ENCODE measurements around the gene MCC.
"Not testable (repeated sequence)": the region's sequence is repeated elsewhere in the genome, so short reads cannot be mapped to it uniquely, and the experiment has no call there.

MCC gene

GRCh38 chr5:113082547-113082905 is 405.7 kb downstream of the MCC start:
- DNase-seq (ENCODE audit: low read depth) = no peak
- no peak for TF ChIP-seq CTCF (IDR thresholded peaks at IDR 0.05; ENCODE audit: low read depth, low read length, missing control alignments)
- no peak overlapping the region for H3K4me3 ChIP-seq (ENCODE audit: low read depth, low read length)

DNA sequence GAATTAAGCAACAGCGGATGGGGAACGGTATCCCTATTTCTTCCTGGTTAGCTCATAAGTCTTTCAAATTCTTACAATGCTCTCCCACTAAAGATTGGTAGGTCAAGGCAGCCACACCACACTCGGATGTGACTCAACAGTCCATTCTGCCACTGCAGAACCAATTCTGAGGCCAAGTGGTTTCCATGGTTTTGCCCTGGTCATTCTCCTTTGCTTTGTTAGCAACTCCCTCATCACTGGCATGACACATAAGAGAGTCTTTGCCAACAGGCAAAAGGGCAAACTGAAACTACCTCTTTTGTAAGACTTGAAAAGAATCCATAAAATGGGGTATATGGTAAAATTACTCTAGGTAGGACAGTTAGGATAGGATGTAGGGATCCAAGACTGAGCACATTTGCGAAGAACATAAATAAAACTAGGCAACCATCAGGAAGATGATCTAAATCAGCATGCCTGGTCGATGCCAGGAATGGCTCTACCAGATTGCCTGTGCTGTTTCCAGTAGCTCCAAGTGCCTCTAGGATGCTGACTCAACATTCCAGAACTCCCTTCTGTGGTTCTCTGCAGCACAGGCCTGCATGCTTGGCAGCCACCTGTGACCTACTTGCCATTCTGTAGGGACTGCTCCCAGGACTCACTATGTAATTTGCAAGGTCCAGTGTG is 406.2 kb downstream of the MCC start:
- no peak for TF ChIP-seq CTCF (IDR thresholded peaks at IDR 0.05; ENCODE audit: low read depth, low read length, missing control alignments)
- no peak for DNase-seq (ENCODE audit: low read depth)

GRCh38 chr5:113081091-113081839 is 407.0 kb downstream of the MCC start:
- TF ChIP-seq CTCF (IDR thresholded peaks at IDR 0.05; ENCODE audit: low read depth, low read length, missing control alignments) = no peak
- no peak overlapping the region for H3K4me3 ChIP-seq (ENCODE audit: low read depth, low read length)
- DNase-seq (ENCODE audit: low read depth) = no peak

More for the DNA sequence above, 406.2 kb downstream of the MCC start:
- H3K4me3 ChIP-seq (ENCODE audit: low read depth, low read length) = no peak overlapping the region

DNA sequence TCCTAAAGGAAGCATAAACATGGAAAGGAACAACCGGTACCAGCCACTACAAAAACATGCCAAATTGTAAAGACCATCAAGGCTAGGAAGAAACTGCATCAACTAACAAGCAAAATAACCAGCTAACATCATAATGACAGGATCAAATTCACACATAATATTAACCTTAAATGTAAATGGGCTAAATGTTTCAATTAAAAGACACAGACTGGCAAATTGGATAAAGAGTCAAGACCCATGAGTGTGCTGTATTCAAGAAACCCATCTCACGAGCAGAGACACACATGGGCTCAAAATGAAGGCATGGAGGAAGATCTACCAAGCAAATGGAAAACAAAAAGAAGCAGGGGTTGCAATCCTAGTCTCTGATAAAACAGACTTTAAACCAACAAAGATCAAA is 411.6 kb downstream of the MCC start:
- DNase-seq (ENCODE audit: low read depth); H3K4me3 ChIP-seq (ENCODE audit: low read depth, low read length): not testable (repeated sequence)

DNA sequence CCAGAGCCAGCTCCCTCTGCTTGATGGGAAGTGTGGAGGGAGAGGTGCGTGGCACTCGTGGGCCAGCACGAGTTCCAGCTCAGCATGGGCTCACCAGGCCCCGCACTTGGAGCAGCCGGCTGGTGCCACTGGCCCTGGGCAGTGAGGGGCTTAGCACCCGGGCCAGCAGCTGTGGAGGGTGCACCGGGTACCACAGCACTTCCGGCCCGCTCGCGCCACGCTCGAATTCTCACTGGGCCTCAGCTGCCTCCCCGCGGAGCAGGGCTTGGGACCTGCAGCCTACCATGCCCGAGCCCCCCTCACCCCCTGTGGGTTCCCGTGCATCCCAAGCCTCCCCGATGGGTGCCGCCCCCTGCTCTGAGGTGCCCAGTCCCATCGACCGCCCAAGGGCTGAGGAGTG is 413.2 kb downstream of the MCC start:
- no peak overlapping the region for H3K4me3 ChIP-seq (ENCODE audit: low read depth, low read length)

GRCh38 chr5:113073629-113074034 is 414.6 kb downstream of the MCC start:
- not testable (repeated sequence) for DNase-seq (ENCODE audit: low read depth); H3K4me3 ChIP-seq (ENCODE audit: low read depth, low read length)

More for the DNA sequence above, 413.2 kb downstream of the MCC start:
- TF ChIP-seq CTCF (IDR thresholded peaks at IDR 0.05; ENCODE audit: low read depth, low read length, missing control alignments) = no peak
- no peak for DNase-seq (ENCODE audit: low read depth)

DNA sequence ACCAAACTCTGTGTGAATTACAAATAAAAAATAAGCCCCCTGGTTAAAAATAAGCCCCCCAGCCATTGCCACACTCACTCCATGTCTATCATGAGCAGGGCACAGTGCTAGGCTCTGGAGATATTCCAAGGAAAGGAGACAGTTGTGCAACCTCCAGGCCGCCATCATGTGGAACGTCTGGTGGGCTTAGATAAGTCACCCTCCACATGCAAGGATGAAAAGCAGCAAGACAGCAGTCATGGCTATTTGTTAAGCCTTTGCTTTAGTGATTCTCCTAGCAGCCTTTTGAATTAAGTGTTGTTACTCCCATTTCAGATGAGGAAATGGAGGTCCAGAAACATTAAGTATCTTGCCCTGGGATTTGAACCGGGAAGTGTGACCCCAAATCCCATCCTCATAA is 416.9 kb downstream of the MCC start:
- no peak overlapping the region for H3K4me3 ChIP-seq (ENCODE audit: low read depth, low read length)
- no peak for TF ChIP-seq CTCF (IDR thresholded peaks at IDR 0.05; ENCODE audit: low read depth, low read length, missing control alignments)
- DNase-seq (ENCODE audit: low read depth) = no peak

DNA sequence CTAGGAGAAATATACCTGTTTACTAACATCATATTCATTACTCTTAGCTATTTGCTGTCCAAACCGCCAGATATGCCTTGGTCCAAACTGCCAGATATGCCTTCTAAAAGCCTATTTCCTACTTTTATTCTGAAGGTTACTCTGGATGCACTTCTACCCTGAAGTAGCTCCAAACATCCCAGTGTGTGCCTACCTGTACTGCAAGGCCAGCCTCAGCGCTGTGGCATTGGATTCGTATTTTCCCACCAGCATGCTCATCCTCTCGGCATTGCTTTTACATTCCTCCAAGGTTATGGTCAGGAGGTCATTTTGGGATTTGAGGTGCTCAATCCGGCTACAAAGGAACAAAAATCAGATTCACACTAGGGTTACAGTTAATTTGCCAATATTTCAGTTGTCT is 417.4 kb downstream of the MCC start:
- no peak for TF ChIP-seq CTCF (IDR thresholded peaks at IDR 0.05; ENCODE audit: low read depth, low read length, missing control alignments)
- H3K4me3 ChIP-seq (ENCODE audit: low read depth, low read length) = no peak overlapping the region
- no peak for DNase-seq (ENCODE audit: low read depth)
